ENCODE data around the gene TEX35.

GRCh38 chr1:178485541-178485981 lies 27.3 kb upstream of the TEX35 start:
- no peak for TF ChIP-seq CTCF (tag by site-specific recombination; IDR thresholded peaks at IDR 0.05)
- TF ChIP-seq TCF7L2 (IDR thresholded peaks at IDR 0.05; ENCODE audit: borderline replicate concordance, low read depth, low read length), result no peak
- no peak for TF ChIP-seq ZNF707 (tag by site-specific recombination; IDR thresholded peaks at IDR 0.05)
- TF ChIP-seq PRDM10 (tag by site-specific recombination; IDR thresholded peaks at IDR 0.05), result no peak
- TF ChIP-seq ZNF792 (tag by site-specific recombination; IDR thresholded peaks at IDR 0.05), result no peak

Data from HEK293 (cell line).